HG03139 (cell line): Measurements from ENCODE around the gene CCR7.

ENCODE experiments used
- ATAC-seq: cut with Tn5 transposase; IDR thresholded peaks from one replicate; pipeline ENCODE4 v1.9.1; 2021; ENCODE audit not compliant: unreplicated experiment

CCR7 gene

GRCh38 chr17:40564883-40565768, at the start of gene CCR7:
Gene CCR7 (minus strand): TSS chr17:40565472. CDS start chr17:40565409, 63 bp downstream.
- ATAC-seq = no peak

- ATAC-seq = no peak
Measured at GRCh38 chr17:40614431-40615067, 49.3 kb upstream of the CCR7 start.

GRCh38 chr17:40613467-40614154, 48.3 kb upstream of the CCR7 start:
- ATAC-seq = no peak

- no peak for ATAC-seq
Measured at GRCh38 chr17:40612599-40613244, 47.5 kb upstream of the CCR7 start.

- no peak for ATAC-seq
Measured at GRCh38 chr17:40611840-40612474, 46.7 kb upstream of the CCR7 start.

- ATAC-seq = no peak
Measured at GRCh38 chr17:40610359-40610758, 45.1 kb upstream of the CCR7 start.

GRCh38 chr17:40608061-40608581, 42.8 kb upstream of the CCR7 start:
- ATAC-seq = no peak

GRCh38 chr17:40607641-40608040, 42.4 kb upstream of the CCR7 start:
- ATAC-seq = no peak

- ATAC-seq = no peak
Measured at GRCh38 chr17:40606548-40607353, 41.5 kb upstream of the CCR7 start.

- no peak for ATAC-seq
Measured at GRCh38 chr17:40605306-40605705, 40.0 kb upstream of the CCR7 start.

GRCh38 chr17:40604327-40605080, 39.2 kb upstream of the CCR7 start:
- no peak for ATAC-seq

- no peak for ATAC-seq
Measured at GRCh38 chr17:40602445-40603443, 37.5 kb upstream of the CCR7 start.

GRCh38 chr17:40600486-40601046, 35.3 kb upstream of the CCR7 start:
- ATAC-seq = no peak

GRCh38 chr17:40599468-40599763, 34.1 kb upstream of the CCR7 start:
- ATAC-seq = no peak

- peak; percentile 52 for ATAC-seq
Measured at GRCh38 chr17:40598619-40599467, 33.6 kb upstream of the CCR7 start.

GRCh38 chr17:40598301-40598618, 33.0 kb upstream of the CCR7 start:
- ATAC-seq = no peak
